ENCODE results near the gene METTL26.

The METTL26 gene

DNA sequence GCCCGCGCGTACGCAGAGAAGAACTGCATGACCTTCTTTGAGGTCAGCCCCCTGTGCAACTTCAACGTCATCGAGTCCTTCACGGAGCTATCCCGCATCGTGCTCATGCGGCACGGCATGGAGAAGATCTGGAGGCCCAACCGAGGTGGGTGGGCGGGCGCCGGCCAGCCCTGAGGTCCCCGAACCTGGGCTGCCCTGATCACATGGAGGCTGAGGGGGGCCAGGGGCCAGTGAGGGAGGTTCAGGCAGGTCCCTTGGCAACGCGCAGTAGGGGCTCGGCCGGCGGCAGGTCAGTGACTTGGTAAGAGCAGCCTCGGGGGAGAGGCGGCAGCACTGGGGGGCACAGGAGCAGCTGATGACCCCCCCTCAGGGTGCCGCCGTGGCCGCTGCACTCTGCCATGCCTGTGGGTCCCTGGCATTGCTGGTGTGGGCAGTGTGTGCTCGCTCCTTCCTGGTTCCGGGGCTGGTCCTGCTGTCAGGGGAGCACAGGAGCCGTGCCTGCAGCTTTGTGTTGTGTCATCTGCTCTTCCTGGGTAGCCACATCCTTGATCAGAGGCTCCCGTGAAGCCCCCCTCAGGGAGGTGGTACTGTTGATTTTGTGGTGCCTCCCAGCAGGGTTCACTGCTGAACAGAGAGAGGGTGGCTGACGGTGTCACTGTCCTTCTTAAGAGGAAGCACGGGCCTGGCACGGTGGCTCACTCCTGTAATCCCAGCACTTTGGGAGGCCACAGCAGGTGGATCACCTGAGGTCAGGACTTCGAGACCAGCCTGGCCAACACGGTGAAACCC, 9.9 kb downstream of the METTL26 start:
- no peak overlapping the region for H3K4me3 ChIP-seq (ENCODE audit: low read length)
- DNase-seq (ENCODE audit: low read depth), result no peak
- TF ChIP-seq, protein P1, sequence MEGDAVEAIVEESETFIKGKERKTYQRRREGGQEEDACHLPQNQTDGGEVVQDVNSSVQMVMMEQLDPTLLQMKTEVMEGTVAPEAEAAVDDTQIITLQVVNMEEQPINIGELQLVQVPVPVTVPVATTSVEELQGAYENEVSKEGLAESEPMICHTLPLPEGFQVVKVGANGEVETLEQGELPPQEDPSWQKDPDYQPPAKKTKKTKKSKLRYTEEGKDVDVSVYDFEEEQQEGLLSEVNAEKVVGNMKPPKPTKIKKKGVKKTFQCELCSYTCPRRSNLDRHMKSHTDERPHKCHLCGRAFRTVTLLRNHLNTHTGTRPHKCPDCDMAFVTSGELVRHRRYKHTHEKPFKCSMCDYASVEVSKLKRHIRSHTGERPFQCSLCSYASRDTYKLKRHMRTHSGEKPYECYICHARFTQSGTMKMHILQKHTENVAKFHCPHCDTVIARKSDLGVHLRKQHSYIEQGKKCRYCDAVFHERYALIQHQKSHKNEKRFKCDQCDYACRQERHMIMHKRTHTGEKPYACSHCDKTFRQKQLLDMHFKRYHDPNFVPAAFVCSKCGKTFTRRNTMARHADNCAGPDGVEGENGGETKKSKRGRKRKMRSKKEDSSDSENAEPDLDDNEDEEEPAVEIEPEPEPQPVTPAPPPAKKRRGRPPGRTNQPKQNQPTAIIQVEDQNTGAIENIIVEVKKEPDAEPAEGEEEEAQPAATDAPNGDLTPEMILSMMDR (conservative IDR thresholded peaks at IDR 0.05; ENCODE audit: low read length), result no peak

GRCh38 chr16:625117-625976, 10.8 kb downstream of the METTL26 start:
- TF ChIP-seq, protein P1 (conservative IDR thresholded peaks at IDR 0.05; ENCODE audit: low read length), result no peak

DNA sequence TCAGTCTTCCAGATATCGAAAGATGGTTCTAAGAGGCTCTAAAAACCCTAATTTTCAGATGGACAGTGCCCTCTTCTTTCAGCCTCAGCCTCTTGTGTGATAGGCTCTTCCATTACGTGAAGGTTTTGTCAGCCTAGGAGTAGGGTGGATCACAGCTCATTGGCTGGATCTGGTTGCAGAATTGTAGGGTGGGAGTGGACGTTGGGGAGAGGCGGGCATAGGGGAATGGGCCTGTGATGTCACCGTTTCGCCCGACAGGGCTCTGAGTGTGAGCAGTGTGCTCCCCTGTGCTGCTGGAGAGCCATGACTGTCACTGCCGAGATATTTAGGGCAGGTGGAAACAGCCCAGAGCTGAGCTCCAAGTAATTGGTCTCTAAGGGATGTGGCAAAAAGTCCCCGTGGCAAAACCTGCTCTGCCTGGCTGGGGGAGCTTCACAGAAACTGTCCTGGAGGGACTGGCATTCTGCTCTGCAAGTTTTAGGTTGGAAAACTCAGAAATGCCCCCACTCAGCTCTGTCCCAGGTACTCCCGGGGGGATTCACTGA, 11.5 kb downstream of the METTL26 start:
- H3K4me3 ChIP-seq (ENCODE audit: low read length), result no peak overlapping the region
- no peak for DNase-seq (ENCODE audit: low read depth)
- TF ChIP-seq, protein P1 (conservative IDR thresholded peaks at IDR 0.05; ENCODE audit: low read length), result no peak

More at GRCh38 chr16:625117-625976, 10.8 kb downstream of the METTL26 start:
- H3K4me3 ChIP-seq (ENCODE audit: low read length), result no peak overlapping the region
- no peak for DNase-seq (ENCODE audit: low read depth)

DNA sequence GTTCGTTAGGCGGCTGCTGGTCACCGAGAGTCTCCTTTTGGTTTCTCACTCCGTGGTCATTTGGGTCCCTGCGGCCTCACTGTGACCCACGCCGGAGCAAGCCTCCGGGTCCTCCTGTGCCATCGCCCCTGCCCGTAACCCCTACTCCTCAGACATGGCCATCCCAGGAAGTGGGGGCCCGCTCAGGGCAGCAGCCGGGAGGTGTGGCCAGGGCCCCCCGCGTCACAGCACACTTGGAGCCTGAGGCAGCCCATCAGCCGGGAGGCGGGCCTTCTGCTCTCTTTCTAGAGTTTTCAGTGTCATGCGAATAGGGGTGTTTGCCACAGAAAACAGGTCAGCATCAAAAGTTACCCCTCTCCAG, 13.2 kb downstream of the METTL26 start:
- TF ChIP-seq, protein P1 (conservative IDR thresholded peaks at IDR 0.05; ENCODE audit: low read length), result no peak
- no peak for DNase-seq (ENCODE audit: low read depth)

DNA sequence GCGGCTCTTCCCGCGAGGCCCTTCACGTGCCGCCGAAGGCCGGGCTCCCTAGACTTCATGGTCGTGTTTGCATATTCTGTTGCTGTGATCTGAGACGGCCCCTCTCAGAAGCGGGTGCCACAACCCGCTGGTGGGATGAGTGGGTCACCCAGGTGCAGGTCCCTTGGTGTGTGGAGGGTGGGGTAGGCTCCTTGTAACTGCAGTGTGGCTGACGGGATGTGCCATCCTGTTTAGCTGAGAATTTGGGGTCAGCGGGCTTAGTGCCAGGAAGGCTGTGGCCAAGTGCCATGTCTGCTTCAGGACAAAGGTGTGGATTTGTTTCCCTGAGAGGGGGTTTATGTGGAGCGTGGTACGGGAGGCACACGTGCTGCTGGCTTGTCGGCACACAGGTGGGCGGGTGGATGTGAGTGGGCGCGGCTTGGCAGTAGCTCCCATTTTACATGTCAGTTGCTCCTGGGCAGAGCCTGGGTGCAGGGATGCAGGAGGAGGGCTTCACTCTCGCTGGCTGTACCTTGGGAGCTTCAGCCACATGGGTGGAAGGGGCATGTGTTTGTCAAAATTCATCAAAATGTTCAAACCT, 14.5 kb downstream of the METTL26 start:
- no peak overlapping the region for H3K4me3 ChIP-seq (ENCODE audit: low read length)
- DNase-seq (ENCODE audit: low read depth), result no peak
- TF ChIP-seq, protein P1 (conservative IDR thresholded peaks at IDR 0.05; ENCODE audit: low read length), result no peak

More for the DNA sequence above, 13.2 kb downstream of the METTL26 start:
- H3K4me3 ChIP-seq (ENCODE audit: low read length), result no peak overlapping the region

- no peak overlapping the region for H3K4me3 ChIP-seq (ENCODE audit: low read length)
- TF ChIP-seq, protein P1 (conservative IDR thresholded peaks at IDR 0.05; ENCODE audit: low read length), result no peak
- DNase-seq (ENCODE audit: low read depth), result no peak
Measured at GRCh38 chr16:620700-621525, 15.2 kb downstream of the METTL26 start.

Measured in AG10803 (cell line).